C4-2B (cell line): Measurements from ENCODE around the gene TBC1D4.

Source experiments
- H3K27ac ChIP-seq: fragments of 450-650 bp; 2 replicates; pipeline ENCODE4 v1.5.1; 2017
- CTCF ChIP-seq: fragments of 450-650 bp; conservative IDR thresholded peaks from 2 replicates; pipeline ENCODE4 v1.5.1; 2017; ENCODE audit warnings: mild to moderate bottlenecking
- ZFX ChIP-seq: fragments of 450-650 bp; IDR thresholded peaks from 2 replicates; pipeline ENCODE4 v1.6.1; 2017

Gene TBC1D4

GRCh38 chr13:75414036-75414827 lies 67.7 kb downstream of the TBC1D4 start:
- no peak for TF ChIP-seq ZFX
- no peak for TF ChIP-seq CTCF
- H3K27ac ChIP-seq, result no peak overlapping the region

GRCh38 chr13:75411924-75412537 lies 69.9 kb downstream of the TBC1D4 start:
- TF ChIP-seq CTCF (no peak), ZFX (no peak)
- no peak overlapping the region for H3K27ac ChIP-seq

GRCh38 chr13:75410207-75410606 lies 71.8 kb downstream of the TBC1D4 start:
- no peak for TF ChIP-seq CTCF
- no peak for TF ChIP-seq ZFX
- H3K27ac ChIP-seq, result no peak overlapping the region

GRCh38 chr13:75407998-75408397 lies 74.0 kb downstream of the TBC1D4 start:
- TF ChIP-seq ZFX (no peak), CTCF (no peak)
- H3K27ac ChIP-seq, result no peak overlapping the region

- TF ChIP-seq CTCF (no peak), ZFX (no peak)
- no peak overlapping the region for H3K27ac ChIP-seq
Measured at GRCh38 chr13:75407473-75407872, 74.5 kb downstream of the TBC1D4 start.

GRCh38 chr13:75405976-75406703 lies 75.8 kb downstream of the TBC1D4 start:
- no peak overlapping the region for H3K27ac ChIP-seq
- TF ChIP-seq ZFX (no peak), CTCF (no peak)

- H3K27ac ChIP-seq, result no peak overlapping the region
- TF ChIP-seq CTCF, result no peak
- TF ChIP-seq ZFX, result no peak
Measured at GRCh38 chr13:75404726-75405125, 77.2 kb downstream of the TBC1D4 start.
